Panc1 (cell line): Measurements from ENCODE around the gene RPS14.

Experiments used
- POLR2AphosphoS5 ChIP-seq: IDR thresholded peaks from 2 replicates; pipeline ENCODE4 v1.6.1; 2012; ENCODE audit warnings: mild to moderate bottlenecking, low read depth, low read length, moderate library complexity
- REST ChIP-seq, 2 experiments: IDR thresholded peaks; 2 replicates each; pipeline ENCODE4 v1.6.1; 2011 to 2012; ENCODE audit warnings: low read depth in 2 of 2, control low read depth in 1 of 2, low read length in 1 of 2, mild to moderate bottlenecking in 1 of 2, moderate library complexity in 1 of 2; ENCODE audit not compliant: insufficient read depth in 1 of 2
- SIN3A ChIP-seq: IDR thresholded peaks from 2 replicates; pipeline ENCODE4 v1.6.1; 2012; ENCODE audit warnings: low read depth, mild to moderate bottlenecking, low read length, moderate library complexity, borderline replicate concordance; ENCODE audit not compliant: insufficient read depth
- TCF7L2 ChIP-seq: IDR thresholded peaks from 2 replicates; pipeline ENCODE4 v1.6.1; 2011; ENCODE audit warnings: mild to moderate bottlenecking, low read depth, low read length, inconsistent platforms
- TF ChIP-seq, protein P1 (sequence below): fragments of 450-650 bp; IDR thresholded peaks from 2 replicates; pipeline ENCODE4 v1.5.1; 2017; ENCODE audit warnings: mild to moderate bottlenecking

DNA sequence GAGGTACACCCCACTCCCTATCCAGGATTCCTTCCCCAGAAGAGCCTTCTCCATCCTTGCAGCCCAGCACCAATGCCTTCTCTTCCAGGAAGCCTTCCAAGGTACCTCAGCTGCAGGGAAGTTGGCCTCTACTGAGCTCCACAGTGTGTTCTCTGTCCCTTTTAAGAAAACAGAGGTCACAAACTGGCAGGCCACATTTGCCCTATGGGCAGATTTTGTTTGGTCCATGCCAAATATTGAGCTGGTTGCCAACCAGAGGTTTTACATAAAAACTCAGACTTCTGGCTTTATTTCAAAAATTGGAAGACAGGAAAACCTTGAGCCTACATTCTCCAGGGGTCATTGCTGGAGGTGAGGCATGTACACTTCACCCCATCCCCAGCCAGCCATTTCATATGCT lies 49.4 kb upstream of the RPS14 start:
- TF ChIP-seq, protein P1, sequence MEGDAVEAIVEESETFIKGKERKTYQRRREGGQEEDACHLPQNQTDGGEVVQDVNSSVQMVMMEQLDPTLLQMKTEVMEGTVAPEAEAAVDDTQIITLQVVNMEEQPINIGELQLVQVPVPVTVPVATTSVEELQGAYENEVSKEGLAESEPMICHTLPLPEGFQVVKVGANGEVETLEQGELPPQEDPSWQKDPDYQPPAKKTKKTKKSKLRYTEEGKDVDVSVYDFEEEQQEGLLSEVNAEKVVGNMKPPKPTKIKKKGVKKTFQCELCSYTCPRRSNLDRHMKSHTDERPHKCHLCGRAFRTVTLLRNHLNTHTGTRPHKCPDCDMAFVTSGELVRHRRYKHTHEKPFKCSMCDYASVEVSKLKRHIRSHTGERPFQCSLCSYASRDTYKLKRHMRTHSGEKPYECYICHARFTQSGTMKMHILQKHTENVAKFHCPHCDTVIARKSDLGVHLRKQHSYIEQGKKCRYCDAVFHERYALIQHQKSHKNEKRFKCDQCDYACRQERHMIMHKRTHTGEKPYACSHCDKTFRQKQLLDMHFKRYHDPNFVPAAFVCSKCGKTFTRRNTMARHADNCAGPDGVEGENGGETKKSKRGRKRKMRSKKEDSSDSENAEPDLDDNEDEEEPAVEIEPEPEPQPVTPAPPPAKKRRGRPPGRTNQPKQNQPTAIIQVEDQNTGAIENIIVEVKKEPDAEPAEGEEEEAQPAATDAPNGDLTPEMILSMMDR, result no peak
- no peak for TF ChIP-seq POLR2AphosphoS5
- no peak for TF ChIP-seq REST (IDR thresholded peaks at IDR 0.05; ENCODE audit: insufficient read depth in 1 of 2, low read depth in 2 of 2, low read length in 1 of 2)
- TF ChIP-seq TCF7L2, result no peak
- no peak for TF ChIP-seq SIN3A
